ENCODE data around the gene COL4A2.
"Not testable (repeated sequence)": the region's sequence is repeated elsewhere in the genome, so short reads cannot be mapped to it uniquely, and the experiment has no call there.

The COL4A2 gene

GRCh38 chr13:110382830-110383229, 75.7 kb downstream of the COL4A2 start:
- peaks cover 2% of the 10 kb centered on the region; the same call in 1 of the 2 replicates for H3K27me3 ChIP-seq (ENCODE audit: low read depth)
- H3K36me3 ChIP-seq (replicated peaks) = no peaks in the 10 kb centered on the region
- in situ Hi-C loops (cut with MboI; ENCODE audit: low sequenced_read_pairs) = no loop called here
- no peak for DNase-seq (ENCODE audit: low spot score in 2 of 2)
- no peaks in the 10 kb centered on the region for H3K9me3 ChIP-seq
- H3K4me1 ChIP-seq = no peaks in the 10 kb centered on the region
- no peak overlapping the region for H3K4me3 ChIP-seq

GRCh38 chr13:110387451-110388107, 80.5 kb downstream of the COL4A2 start:
- Histone ChIP-seq H3K36me3 (replicated peaks) (no peaks in the 10 kb centered on the region), H3K4me1 (no peaks in the 10 kb centered on the region), H3K27me3 (ENCODE audit: low read depth) (no peaks in the 10 kb centered on the region), H3K9me3 (no peaks in the 10 kb centered on the region), H3K4me3 (no peak overlapping the region)
- in situ Hi-C loops (cut with MboI; ENCODE audit: low sequenced_read_pairs) = no loop called here
- DNase-seq (ENCODE audit: low spot score in 2 of 2) = no peak

DNA sequence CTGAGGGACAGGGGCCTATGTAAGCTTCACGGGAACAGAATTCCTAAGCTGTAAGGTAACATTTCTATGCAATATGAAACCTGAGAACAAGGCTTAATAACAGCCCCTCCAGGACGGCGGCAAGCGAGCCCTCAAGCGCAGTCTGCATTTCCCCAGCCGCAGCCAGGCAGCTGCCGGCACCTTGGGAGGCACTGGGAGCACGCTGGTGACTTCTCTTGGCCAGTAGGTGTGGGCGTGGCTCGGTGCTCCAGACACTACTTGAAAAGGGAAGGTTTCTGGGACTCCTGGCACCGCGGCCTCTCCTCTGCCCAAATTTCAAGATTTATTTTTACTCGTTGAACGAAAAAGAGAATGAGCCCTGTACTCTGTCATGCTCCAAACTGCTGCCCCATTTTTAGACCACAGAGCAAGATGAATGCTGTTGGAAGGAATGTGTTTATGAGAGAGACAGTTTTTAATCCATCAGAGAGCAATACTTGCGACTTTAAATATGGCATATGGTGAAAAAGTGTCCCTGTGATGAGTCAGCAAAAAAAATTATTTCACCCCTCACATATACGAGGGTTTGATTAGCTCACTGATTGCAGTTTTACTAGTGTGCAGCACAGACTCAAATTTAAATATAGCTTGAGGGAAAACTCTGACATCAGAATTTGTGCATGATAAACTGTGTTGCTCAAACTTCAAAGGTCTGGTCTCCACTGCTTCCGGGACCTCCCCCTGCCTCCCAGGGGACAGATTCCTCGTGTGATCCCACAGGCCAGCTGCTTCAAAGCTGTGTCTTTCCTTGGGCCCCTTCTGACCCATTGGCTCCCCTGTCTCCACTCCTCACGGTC, 81.2 kb downstream of the COL4A2 start:
- H3K9me3 ChIP-seq = no peaks in the 10 kb centered on the region
- H3K4me1 ChIP-seq = no peaks in the 10 kb centered on the region
- H3K4me3 ChIP-seq = no peak overlapping the region
- H3K27me3 ChIP-seq (ENCODE audit: low read depth) = no peaks in the 10 kb centered on the region
- in situ Hi-C loops (cut with MboI; ENCODE audit: low sequenced_read_pairs) = no loop called here
- H3K36me3 ChIP-seq (replicated peaks) = no peaks in the 10 kb centered on the region
- no peak for DNase-seq (ENCODE audit: low spot score in 2 of 2)

DNA sequence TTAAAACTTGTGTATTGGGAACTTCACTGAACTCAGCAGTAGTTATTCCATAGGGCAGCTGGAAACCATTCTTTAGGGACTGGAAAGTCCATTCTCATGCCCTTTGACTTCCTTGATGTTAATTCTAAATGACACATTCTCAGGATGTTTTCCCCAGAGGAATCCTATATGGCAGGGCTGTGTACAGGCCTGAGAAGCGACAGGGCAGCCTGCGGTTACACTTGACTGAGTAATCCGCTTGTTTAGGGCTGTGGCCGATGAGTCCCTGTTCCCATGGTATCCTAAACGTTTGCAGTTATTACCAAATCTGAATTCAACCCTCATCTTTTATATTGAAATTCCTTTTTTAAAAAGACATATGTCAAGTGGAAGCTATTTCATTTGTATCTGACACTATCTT, 83.5 kb downstream of the COL4A2 start:
- DNase-seq (ENCODE audit: low spot score in 2 of 2) = no peak
- in situ Hi-C loops (cut with MboI; ENCODE audit: low sequenced_read_pairs) = no loop called here
- Histone ChIP-seq H3K27me3 (ENCODE audit: low read depth) (no peaks in the 10 kb centered on the region), H3K4me1 (no peaks in the 10 kb centered on the region), H3K36me3 (replicated peaks) (no peaks in the 10 kb centered on the region), H3K4me3 (no peak overlapping the region), H3K9me3 (no peaks in the 10 kb centered on the region)

DNA sequence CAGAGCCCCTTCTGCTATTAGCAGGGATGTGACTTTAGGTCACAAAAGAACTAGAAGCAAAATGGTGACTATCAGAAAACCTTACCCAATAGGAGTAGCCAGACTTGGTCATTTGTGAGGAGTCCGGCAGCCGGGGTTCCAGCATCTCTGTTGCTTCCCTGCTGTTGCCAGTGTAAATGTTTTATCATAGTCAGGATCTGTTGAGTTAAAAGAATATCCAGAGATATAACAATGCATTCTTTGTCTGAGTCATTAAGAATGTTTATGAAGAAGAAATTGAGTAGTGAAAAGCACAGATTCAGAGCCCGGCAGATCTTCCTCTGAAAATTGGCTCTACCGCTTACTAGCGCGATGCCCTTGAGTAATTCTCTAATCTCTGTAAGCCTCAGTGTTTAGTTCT, 84.2 kb downstream of the COL4A2 start:
- Histone ChIP-seq H3K4me1 (no peaks in the 10 kb centered on the region), H3K9me3 (no peaks in the 10 kb centered on the region)
- in situ Hi-C loops (cut with MboI; ENCODE audit: low sequenced_read_pairs) = no loop called here

DNA sequence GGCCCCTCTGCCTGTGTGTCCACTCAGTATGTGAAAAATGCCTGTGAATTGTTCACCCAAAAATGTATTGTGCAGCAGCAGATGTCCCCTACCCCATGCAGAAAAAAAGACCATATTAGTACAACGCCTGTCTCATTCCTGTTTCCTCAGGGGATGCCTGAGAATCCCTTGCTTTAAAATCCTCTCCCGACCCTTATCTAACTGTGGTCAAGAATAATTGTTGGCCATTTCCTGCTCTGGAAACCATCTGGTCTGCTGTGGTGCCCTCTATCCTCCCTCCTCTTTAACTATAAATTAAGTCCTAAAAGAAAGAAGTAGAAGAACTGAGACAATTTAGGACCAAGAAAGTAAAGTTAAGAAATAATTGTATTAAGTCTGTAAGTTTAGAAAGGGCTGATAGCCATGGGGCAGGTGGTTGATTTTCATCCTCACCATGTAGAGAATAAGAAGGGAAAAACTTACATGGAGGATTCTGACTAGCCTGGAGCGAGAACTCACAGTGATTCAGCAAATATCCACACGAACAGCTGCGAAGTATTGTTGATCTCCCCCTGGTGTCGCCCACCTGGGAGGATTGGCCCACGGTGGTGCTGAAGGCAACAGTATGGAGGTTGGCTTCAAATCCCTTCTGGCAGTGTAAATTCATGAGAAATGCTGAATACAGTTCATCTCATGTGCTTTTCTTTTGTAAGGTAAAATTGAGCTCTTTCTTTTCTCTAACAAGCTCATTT, 85.6 kb downstream of the COL4A2 start:
- no peaks in the 10 kb centered on the region for H3K36me3 ChIP-seq (replicated peaks)
- DNase-seq (ENCODE audit: low spot score in 2 of 2) = no peak
- no peaks in the 10 kb centered on the region for H3K4me1 ChIP-seq

More for the DNA sequence above, 84.2 kb downstream of the COL4A2 start:
- Histone ChIP-seq H3K4me3 (no peak overlapping the region), H3K27me3 (ENCODE audit: low read depth) (no peaks in the 10 kb centered on the region), H3K36me3 (replicated peaks) (no peaks in the 10 kb centered on the region)
- no peak for DNase-seq (ENCODE audit: low spot score in 2 of 2)

DNA sequence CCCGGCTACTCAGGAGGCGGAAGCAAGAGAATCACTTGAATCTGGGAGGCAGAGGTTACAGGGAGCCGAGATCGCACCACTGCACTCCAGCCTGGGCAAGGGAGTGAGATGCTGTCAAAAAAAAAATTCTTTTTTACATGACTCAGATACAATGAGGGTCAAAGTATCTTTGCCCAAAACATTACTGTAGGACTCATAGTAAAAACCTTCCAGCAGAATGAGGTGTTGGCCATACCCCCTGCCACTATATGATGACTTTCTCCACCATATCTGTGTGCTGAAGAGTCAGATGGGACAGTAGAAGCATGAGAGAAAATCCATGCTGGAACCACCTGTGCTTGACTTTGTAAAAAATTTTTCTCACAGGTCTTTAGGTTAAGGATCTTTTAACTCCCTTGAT, 86.7 kb downstream of the COL4A2 start:
- Histone ChIP-seq H3K36me3 (replicated peaks) (no peaks in the 10 kb centered on the region), H3K27me3 (ENCODE audit: low read depth) (peaks cover 9% of the 10 kb centered on the region), H3K4me1 (no peaks in the 10 kb centered on the region), H3K9me3 (no peaks in the 10 kb centered on the region), H3K4me3 (no peak overlapping the region)
- no peak for DNase-seq (ENCODE audit: low spot score in 2 of 2)
- in situ Hi-C loops (cut with MboI; ENCODE audit: low sequenced_read_pairs) = no loop called here

More for the DNA sequence above, 85.6 kb downstream of the COL4A2 start:
- H3K9me3 ChIP-seq = no peaks in the 10 kb centered on the region
- H3K4me3 ChIP-seq = no peak overlapping the region
- in situ Hi-C loops (cut with MboI; ENCODE audit: low sequenced_read_pairs) = no loop called here
- H3K27me3 ChIP-seq (ENCODE audit: low read depth) = peaks cover 2% of the 10 kb centered on the region; the same call in 1 of the 2 replicates

GRCh38 chr13:110394371-110394841, 87.3 kb downstream of the COL4A2 start:
- DNase-seq (ENCODE audit: low spot score in 2 of 2) = no peak
- no peaks in the 10 kb centered on the region for H3K9me3 ChIP-seq
- in situ Hi-C loops (cut with MboI; ENCODE audit: low sequenced_read_pairs) = no loop called here
- no peak overlapping the region for H3K4me3 ChIP-seq
- H3K36me3 ChIP-seq (replicated peaks) = no peaks in the 10 kb centered on the region
- no peaks in the 10 kb centered on the region for H3K4me1 ChIP-seq
- H3K27me3 ChIP-seq (ENCODE audit: low read depth) = peaks cover 14% of the 10 kb centered on the region

DNA sequence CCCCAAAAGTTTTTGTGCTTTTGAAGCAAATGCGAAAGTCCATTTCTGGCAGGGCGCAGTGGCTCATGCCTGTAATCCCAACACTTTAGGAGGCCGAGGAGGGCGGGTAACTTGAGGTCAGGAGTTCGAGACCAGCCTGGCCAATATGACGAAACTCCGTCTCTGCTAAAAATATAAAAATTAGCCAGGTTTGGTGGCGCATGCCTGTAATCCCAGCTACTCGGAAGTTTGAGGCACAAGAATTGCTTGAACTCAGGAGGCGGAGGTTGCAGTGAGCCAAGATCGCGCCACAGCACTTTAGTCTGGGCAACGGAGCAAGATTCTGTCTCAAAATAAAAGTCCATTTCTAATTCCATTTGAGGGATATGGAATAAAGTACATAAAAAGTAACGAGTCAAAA, 88.5 kb downstream of the COL4A2 start:
- H3K4me1 ChIP-seq; in situ Hi-C loops (cut with MboI; ENCODE audit: low sequenced_read_pairs): not testable (repeated sequence)

GRCh38 chr13:110396476-110396875, 89.4 kb downstream of the COL4A2 start:
- Histone ChIP-seq H3K36me3 (replicated peaks) (no peaks in the 10 kb centered on the region), H3K9me3 (no peaks in the 10 kb centered on the region)
- in situ Hi-C loops (cut with MboI; ENCODE audit: low sequenced_read_pairs) = no loop called here

More for the DNA sequence above, 88.5 kb downstream of the COL4A2 start:
- not testable (repeated sequence) for H3K9me3 ChIP-seq; H3K4me3 ChIP-seq; H3K36me3 ChIP-seq (replicated peaks); DNase-seq (ENCODE audit: low spot score in 2 of 2)
- peaks cover 20% of the 10 kb centered on the region for H3K27me3 ChIP-seq (ENCODE audit: low read depth)

GRCh38 chr13:110396913-110397381, 89.9 kb downstream of the COL4A2 start:
- Histone ChIP-seq H3K4me1 (no peaks in the 10 kb centered on the region), H3K9me3 (no peaks in the 10 kb centered on the region), H3K4me3 (no peak overlapping the region), H3K27me3 (ENCODE audit: low read depth) (peaks cover 20% of the 10 kb centered on the region), H3K36me3 (replicated peaks) (no peaks in the 10 kb centered on the region)
- DNase-seq (ENCODE audit: low spot score in 2 of 2) = no peak
- in situ Hi-C loops (cut with MboI; ENCODE audit: low sequenced_read_pairs) = no loop called here

More at GRCh38 chr13:110396476-110396875, 89.4 kb downstream of the COL4A2 start:
- Histone ChIP-seq H3K4me3 (no peak overlapping the region), H3K27me3 (ENCODE audit: low read depth) (peaks cover 20% of the 10 kb centered on the region), H3K4me1 (no peaks in the 10 kb centered on the region)
- no peak for DNase-seq (ENCODE audit: low spot score in 2 of 2)

- Histone ChIP-seq H3K4me3 (no peak overlapping the region), H3K9me3 (no peaks in the 10 kb centered on the region), H3K36me3 (replicated peaks) (no peaks in the 10 kb centered on the region), H3K27me3 (ENCODE audit: low read depth) (peaks cover 20% of the 10 kb centered on the region), H3K4me1 (no peaks in the 10 kb centered on the region)
- DNase-seq (ENCODE audit: low spot score in 2 of 2) = no peak
- in situ Hi-C loops (cut with MboI; ENCODE audit: low sequenced_read_pairs) = no loop called here
These were observed 90.5 kb downstream of the COL4A2 start for GRCh38 chr13:110397436-110398115.
